NCI-H146 treated with DMSO at 0.1 percent for 48 hours (cell line): ENCODE data around the gene LNX1.

Source experiments
- DNase-seq: peaks from one replicate; lab custom pipeline; 2025; ENCODE audit not compliant: unreplicated experiment; lab: John Stamatoyannopoulos, UW

The LNX1 gene

DNA sequence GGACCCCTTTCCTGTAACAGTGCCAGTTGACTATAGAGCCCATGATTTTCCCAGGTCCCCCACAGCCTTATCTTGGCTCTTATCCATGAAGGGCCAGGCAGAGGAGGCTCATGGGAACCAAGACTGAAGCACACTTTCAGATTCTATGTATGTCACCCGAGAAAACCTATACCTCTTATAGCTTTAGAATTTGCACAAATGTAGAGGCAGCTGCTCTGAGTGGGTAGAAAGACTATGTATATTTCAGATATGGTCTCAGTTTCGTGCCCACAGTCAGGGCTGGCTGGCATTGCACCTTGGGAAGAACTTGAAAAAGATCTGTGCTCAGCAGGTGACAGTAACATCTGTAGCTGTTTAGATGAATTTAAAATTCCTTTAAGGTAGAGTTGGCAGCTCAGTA, 8.3 kb upstream of the LNX1 start:
- no peak for DNase-seq

DNA sequence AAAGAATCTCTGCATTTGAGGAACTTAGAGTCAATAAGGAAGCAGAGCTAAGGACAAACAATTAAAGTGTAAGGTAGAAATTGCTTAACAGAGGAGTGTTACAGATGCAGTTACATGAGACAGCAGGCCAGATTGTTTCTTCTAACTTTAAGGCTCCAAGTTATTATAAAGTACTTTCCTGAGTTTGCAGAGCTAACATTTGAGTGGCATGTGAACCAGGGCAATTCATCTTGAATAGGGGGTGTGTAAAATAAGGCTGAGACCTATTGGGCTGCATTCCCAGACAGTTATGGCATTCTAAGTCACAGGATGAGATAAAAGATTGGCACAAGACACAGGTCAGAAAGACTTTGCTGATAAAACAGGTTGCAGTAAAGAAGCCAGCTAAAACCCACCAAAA, 7.6 kb upstream of the LNX1 start:
- no peak for DNase-seq

DNA sequence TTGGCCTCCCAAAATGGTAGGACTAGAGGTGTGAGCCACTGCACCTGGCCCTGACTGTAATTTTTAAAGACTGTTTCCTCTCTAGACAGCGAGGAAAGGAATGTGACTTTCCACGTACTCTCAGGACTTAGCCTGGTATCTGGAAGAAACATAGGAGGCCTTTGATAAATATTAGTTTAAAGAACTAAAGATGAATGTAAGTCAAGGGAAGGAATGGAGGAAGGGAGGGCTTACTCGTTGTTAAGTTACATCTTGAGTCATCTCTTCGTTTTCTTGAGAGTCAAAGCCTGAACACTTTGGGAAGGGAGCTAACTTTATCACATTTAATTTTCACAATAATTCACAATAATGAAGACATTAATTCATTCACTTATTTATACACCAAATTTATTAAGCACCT, 7.2 kb upstream of the LNX1 start:
- DNase-seq: no peak

DNA sequence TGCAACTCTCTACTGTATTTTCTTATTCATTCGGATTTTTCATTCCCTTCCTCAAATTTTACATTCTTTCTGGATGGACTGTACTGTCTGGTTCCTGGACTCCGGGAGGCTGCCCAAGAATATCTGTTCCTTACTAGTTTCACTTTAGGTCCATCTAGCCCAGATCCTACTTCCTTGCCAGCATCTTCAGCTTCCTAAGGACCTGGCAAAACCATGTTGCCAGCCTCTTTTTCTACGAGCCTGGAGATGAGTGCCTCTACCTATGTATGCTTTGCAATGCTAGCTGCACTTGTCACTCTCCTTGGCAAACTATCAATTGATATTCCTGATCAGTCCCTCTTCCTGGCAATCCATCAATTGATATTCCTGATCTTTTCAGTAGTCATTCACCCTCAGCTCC, 5.6 kb upstream of the LNX1 start:
- DNase-seq: no peak

DNA sequence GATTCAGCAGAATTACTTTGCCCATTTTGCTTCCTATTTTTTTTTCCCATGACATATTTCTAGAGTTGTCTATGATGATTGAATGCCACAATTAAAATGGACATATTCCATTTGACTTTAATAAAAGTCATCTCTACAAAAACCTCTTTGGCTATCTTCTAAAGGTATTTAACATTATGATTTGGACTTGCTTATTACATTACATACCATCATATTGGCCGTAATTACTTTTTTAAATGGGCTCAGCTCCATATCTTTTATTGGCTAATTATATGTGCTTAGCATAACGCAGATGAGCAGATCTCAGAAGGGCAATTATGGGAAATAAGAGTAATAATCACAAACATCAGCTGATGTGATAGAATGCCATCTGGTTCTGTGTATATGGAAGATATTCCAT, 4.5 kb upstream of the LNX1 start:
- DNase-seq: no peak

DNA sequence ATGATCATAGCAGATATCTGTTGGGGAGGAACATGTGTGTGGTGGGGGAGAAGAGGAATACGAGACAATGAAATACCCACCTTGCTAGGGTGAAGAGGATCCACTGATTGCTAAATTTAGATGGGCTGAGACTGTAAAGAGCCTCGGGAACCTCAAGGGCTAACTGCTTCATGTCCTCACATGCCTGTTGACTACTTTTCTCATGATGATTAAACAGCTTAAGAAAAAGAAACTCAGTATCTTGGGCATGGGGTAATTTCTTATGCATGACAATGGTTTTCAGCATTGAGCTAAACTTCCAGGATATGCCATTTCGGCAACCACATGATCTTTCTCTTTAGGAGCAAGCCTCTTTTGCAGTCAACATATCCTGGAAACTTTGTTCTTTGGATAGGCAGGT, 3.9 kb upstream of the LNX1 start:
- no peak for DNase-seq

DNA sequence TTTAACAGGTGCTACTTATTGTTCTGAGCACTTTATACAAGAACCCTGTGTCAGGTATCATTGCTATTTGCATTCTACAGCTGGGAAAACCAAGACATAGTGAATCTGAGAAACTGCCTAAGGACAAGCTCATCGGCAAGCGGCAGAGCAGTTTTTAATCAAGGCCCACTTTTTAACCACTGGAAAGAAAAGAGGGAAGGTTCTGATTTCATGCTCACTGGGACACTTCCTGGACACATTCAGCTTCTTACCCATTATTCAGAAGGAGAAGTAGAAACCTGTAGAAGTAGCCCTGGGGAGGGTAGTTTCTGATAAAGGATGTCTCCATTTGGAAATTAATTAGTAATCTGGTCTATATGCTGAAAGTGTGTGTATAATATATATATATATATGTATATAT, 2.5 kb upstream of the LNX1 start:
- peak; percentile 43 for DNase-seq

DNA sequence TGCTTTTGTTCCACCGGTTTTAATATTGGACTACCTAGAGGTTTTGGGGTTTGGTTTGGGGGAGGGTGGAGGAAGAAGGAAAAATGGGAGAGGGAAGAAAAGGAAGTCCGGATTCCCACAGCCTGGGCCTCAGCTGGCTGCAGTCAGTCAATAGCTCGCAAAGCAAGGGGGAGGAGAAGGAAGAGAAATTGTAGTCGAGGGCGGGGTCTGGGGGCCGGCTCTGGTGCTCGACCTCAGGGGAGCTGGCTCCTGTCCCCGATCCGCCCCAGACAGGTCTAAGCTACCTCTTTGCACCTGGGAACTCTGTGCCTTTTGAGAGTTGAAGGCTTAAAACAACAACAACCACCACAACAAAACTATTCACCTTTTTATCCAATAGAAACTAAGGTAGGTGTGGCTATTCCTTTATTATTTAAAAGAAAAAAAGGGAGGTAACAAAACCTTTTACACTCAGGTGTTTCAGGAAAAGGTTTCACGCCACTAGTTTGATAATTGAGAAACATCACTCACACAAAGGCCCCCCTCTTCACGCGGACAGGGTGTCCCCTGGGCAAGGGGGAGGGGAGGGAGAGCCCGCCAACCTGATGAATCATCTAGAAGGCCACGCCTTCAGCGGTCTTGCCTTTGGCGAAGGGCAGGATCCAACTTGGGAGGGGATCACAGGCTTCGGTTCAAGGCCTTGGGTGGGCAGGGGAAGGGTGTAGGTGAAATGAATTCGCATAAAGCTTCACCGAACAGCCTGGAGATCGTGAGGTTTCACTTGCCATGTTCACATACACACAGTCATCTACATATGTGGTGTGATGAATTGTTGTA, 1.6 kb upstream of the LNX1 start:
- peak; percentile 90 for DNase-seq

DNA sequence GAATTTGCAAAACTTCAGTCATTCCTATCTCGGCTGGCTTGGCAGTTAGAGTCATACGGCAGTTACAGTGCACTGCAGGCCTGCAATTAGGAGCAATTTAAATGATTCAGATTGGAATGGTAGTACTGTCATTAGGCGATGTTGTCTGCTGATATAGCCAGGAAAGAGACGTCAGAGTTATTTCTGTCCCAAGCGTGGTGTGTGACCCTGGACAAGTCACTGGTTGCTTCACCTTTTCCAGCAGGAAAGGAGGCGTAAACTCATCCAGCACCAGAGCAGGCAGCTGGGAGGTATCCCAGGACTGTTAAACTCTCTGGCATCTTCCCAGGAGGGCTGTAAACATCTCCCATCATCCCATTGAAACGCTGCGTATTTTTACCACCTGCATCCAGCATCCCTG, 836 bp upstream of the LNX1 start:
- peak; percentile 69 for DNase-seq

DNA sequence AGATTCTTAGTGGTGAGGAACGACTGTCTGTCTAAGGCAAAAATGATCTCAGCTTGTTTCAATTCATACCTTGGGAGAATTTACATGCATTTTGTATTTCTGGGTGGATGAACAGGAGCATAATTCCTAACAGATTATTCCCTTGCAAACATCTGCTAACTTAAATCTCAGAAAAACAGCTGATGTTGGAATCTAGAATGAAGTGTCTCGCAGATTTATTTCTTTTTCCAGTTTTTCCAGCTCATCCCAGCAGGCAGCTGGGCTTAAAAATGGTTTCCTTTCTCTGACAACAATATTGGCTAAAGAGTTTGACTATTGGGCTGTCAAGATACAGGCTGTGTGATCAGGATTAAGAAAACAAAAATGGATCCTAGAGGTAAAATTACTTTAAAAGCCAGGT, 1.1 kb downstream of the LNX1 start:
- DNase-seq: no peak

DNA sequence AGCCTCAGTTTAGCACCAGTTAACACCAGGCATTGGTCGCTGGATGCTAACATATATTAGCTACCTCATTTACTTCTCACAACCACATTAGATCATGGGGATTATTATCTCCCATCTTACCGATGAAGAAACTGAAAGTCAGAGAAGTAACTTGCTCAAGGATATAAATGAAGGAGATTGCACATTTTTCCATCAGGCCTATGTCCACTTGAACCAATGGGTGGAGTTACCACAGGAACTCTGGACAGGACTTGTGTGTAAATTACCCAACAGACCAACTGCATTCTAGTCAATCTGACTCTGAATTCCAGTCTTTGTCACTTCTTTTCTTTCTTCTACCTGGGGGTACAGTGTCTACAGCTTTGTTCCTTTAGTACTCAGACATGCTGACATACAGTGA, 1.8 kb downstream of the LNX1 start:
- no peak for DNase-seq

DNA sequence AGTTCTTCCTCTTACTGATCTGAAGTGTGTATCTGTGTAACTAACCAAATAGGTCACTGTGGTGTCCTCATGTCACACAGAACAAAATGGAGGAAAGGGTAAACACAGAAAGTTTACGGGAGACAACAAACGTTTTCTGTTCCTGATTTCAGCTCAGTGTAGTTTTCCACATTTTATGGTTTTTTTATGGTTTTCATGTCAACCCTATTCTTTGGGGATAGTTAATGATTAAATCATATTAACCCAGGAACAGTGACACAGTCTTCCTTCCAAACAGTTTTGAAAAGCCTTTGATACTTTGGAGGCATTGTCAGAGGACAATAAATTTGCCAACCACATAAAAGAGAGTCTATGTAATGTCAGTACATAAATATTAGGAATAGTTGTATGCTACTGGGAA, 4.2 kb downstream of the LNX1 start:
- no peak for DNase-seq

DNA sequence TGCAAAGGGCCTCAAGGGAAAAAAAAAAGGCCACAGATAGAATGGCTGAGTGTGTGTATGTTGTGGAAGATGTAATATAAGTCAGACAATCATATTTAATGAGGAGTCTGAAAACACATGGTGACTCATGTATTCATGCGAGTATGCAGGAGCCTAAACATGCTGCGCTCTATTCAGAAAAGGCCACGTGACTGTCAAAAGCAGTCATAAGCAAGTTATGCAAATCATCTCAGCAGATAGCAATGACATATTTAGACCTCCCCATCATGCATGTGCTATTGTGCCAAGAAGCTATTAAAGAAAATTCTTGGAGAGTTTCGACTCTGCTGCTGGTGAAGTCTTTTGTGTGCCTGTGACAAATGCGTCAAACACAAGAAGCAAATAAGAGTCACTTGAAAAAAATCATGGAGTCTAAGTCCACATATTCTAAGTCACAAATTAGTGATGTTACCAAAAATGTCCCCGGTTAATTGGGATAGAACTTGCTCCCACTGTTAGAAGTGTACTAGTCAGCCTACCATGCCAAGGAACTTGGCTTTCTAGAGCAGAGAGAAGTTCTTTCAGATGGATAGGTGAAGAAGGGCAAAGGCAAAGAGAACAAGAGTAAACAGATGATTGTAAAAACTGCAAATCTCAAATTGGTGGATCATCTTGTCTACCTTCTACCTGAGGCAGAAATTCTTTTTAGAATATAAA, 5.0 kb downstream of the LNX1 start:
- DNase-seq: no peak

DNA sequence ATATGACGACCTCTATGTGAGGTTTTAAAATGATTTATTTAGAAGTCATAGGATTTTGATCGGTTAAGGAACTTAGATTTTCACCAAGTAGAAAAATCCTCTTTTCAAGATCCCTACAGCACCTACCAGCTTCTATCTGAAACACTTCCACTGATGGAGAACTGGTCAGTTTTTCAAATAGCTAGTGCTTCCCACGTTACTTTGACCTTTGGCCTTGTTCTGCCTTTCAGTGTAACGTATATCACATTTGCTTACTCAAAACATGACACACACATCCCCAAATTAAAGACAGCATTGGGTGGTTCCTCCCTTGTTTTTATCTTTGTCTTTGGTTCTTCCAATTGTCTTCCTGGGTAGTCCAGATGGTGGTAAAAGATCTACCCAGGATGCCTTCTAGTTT, 6.6 kb downstream of the LNX1 start:
- no peak for DNase-seq

DNA sequence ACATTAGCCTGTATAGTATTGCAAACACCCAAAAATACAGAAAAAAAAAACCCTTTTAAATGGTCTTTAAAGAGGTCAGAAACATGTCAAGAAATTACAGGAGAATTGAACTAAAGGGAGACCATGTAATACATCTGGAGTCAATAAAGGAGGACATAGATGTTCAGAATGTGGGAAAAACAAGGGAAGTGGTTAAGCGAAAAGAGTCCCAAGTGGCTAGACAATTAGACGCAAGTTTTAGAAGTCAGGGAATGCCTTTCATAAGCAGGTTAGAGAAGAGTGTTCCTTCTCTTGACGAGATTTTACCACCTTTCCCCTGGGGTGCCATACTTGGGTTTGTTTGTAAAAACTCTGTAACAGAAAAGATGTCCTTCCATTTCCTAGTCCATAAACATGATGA, 7.8 kb downstream of the LNX1 start:
- no peak for DNase-seq

DNA sequence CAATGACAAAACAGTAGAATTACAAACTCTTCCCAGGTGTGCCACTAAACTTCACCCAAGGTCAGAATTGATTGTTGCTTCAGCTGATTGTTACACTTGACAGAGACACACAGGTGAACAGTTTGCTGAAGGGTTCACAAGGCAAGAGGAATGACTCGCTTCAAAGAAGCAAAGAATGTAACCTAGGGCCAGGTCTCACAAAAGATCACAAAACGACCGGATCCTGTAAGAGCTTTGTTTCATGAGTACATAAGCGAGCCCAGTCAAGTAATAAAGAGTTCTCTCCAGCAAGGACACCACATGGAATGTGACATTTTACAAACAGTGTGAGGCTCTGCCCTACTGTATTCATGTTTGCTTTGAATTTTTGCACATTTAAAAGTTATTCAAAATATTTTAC, 9.1 kb downstream of the LNX1 start:
- no peak for DNase-seq

DNA sequence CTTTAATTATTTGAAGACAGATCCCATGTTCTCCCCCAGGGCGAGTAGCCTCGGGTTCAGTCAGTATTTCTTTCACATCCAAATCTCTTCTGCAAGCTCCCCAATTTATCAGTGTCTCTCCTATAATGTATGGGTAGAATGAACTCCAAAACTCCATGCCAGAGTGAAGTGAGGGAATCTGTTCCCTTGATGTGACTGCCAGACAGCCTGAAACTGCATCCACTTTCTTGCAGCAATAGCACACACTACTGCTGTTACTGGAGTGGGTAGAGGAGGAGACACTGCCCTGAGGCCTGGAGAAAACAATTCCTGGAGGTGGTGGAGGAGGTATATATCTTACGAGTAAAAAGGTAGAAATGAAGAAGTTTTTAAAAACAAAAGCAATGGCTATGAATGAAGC, 11.0 kb downstream of the LNX1 start:
- DNase-seq: no peak

DNA sequence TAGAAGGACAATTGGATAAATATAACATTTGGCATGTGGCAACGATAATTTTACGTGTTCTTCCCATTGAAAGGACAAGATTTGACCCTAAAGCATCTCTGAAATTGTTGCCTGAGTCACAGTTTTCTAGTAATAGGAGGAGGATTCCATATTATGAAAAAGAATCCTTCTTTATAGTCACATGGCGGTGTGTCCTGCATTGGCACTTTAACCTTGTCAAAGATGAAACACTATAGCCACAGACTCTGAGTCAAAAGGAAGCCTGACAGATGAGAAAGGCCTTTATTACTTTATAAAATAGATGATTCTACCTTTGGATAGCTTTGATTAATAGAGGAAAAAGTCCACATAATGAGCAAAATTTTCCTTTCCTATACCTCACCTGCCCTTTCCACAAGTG, 11.5 kb downstream of the LNX1 start:
- no peak for DNase-seq

DNA sequence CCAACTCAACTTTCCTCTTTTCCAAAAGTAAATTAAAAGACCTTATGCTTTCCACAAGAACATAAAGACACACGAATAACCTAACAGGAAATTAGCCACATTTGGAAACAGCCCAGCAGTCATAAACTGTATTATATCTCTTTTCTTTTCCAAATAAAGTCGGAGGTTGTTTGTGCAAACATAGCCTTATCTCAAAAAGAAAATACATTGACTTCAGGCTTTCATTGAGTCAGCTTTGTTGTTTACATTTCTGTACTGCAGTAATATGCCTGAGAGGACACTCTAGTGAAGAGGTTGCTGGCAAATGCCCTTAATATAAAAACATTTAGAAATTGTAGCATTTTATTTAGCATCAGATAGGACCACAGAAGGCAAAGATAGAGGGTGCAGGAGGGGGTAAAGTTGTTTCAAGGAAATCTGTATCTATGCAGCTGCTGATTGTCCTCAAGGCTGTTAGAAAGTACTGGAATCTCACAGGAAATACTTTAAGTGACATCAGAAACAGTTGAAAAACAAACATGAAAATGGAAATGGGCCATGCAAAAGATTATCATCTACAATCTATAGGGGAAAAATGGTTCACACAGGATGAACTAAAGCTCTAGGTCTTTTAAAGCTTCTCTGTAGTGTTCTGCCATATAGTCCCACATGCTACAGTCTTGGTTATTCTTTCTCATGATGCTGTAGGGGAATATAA, 14.5 kb downstream of the LNX1 start:
- peak; percentile 19 for DNase-seq

DNA sequence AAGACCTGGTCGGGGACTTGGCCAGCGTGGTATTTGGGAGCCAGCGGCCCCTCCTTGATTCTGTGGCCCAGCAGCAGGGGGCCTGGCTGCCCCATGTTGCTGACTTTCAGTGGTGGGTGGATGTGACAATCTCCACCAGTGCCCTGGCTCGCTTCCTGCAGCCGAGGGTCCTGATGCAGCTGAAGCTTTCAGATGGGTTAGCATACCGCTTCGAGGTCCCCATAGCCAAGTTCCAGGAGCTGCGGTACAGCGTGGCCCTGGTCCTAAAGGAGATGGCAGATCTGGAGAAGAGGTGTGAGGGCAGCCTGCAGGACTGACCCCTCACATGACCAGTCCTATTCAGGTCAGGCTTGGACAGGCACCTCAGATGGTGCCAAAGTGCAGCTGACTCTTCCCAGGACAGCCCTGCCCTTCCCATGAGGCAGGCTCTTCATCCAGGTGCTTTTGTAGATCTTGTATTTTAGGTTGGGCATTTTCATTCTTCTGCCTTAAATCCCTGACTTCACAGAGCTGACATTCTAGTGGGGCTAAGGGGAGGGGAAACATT, 15.1 kb downstream of the LNX1 start:
- no peak for DNase-seq

DNA sequence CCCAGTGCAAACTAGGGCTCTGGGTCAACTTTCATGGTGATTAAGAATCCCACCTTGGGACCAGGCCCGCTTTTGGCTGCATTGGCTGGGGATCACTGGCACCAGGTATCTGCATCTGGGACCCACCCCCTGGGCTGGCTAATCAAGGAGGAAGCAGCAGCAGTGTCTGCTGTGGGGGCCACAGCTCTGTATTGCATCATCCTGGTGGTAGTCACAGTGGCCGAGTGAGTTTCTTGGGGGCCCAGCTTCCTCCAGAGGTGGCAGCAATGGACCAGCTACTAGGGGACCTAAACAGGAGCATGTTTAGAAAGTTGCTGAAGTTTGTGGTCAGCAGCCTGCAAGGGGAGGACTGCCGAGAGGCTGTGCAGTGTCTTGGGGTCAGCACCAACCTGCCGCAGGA, 15.7 kb downstream of the LNX1 start:
- DNase-seq: no peak

DNA sequence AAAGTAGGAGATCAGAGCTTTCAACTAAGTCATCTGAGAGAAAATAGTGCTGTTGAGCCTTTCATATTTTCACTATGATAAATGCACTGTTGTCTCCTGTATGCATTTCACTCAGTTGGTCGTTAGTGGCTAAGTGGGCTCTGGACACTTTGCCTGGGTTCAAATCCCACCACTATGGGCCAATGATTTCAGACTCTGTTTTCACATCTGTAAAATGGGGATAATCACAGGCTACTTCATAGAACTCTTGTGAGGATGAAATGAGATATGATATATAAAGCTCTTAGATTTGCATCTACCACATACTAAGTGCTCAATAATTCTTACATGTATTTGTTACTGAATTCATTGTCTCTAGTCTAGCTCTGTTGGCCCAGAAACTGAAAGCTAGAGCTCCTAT, 16.8 kb downstream of the LNX1 start:
- DNase-seq: no peak
